Retinal pigment epithelial cell (primary cell): ENCODE data around the gene GNB1.
"Not testable (repeated sequence)": the region's sequence is repeated elsewhere in the genome, so short reads cannot be mapped to it uniquely, and the experiment has no call there.

Experiments used
- DNase-seq: peaks from one replicate; pipeline ENCODE4 v3.0.0-alpha.2; 2010; ENCODE audit warnings: low read depth
- H3K4me3 ChIP-seq: 2 replicates; pipeline ENCODE4 v1.5.1; 2011; ENCODE audit warnings: mild to moderate bottlenecking, low read length, control low read depth, moderate library complexity
- CTCF ChIP-seq: conservative IDR thresholded peaks from 2 replicates; pipeline ENCODE4 v1.5.1; 2011; ENCODE audit warnings: low read depth, low read length, control low read depth, inconsistent platforms

Gene GNB1

GRCh38 chr1:1861339-1861730, 29.6 kb downstream of the GNB1 start:
- H3K4me3 ChIP-seq, result no peak overlapping the region
- no peak for TF ChIP-seq CTCF
- no peak for DNase-seq

GRCh38 chr1:1859970-1860697, 30.8 kb downstream of the GNB1 start:
- not testable (repeated sequence) for DNase-seq, H3K4me3 ChIP-seq

GRCh38 chr1:1858382-1859086, 32.4 kb downstream of the GNB1 start:
- peak; percentile 51 for TF ChIP-seq CTCF
- DNase-seq, result peak; percentile 48
- no peak overlapping the region for H3K4me3 ChIP-seq

- no peak for TF ChIP-seq CTCF
Measured at GRCh38 chr1:1857096-1857703, 33.7 kb downstream of the GNB1 start.

GRCh38 chr1:1856161-1856560, 34.7 kb downstream of the GNB1 start:
- DNase-seq, H3K4me3 ChIP-seq: not testable (repeated sequence)

More at GRCh38 chr1:1857096-1857703, 33.7 kb downstream of the GNB1 start:
- no peak for DNase-seq
- no peak overlapping the region for H3K4me3 ChIP-seq

DNA sequence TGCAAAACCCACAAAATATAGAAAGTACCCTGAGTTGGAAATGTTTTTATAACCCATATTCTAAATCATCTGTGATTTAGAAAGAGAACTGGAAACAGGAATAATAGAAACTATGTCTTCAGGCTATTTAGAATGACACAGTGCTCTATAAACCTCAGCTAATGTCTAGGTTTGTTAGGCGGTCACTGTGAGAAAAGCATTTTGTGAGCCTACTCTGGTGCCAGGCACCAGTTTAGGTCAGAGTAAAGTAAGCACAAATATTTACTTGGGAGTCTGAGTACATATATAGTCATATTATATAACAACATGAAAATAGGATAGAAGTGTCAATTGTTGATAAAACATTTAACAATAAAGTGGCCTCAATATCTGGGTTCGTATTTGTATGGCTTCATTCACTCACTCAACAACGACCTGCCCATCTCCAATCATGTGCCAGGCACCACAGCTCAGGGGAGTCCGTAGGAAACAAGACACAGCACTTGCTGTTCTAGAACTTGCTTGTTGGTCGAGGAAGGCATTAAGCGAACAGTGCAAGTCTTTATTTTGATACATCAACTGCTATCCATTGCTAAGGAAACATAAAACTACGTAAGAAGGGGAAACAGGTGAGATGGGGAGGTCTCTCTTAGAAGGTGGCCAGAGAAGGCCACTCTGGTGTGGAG, 37.2 kb downstream of the GNB1 start:
- DNase-seq, result no peak
- no peak for TF ChIP-seq CTCF
- H3K4me3 ChIP-seq, result no peak overlapping the region

DNA sequence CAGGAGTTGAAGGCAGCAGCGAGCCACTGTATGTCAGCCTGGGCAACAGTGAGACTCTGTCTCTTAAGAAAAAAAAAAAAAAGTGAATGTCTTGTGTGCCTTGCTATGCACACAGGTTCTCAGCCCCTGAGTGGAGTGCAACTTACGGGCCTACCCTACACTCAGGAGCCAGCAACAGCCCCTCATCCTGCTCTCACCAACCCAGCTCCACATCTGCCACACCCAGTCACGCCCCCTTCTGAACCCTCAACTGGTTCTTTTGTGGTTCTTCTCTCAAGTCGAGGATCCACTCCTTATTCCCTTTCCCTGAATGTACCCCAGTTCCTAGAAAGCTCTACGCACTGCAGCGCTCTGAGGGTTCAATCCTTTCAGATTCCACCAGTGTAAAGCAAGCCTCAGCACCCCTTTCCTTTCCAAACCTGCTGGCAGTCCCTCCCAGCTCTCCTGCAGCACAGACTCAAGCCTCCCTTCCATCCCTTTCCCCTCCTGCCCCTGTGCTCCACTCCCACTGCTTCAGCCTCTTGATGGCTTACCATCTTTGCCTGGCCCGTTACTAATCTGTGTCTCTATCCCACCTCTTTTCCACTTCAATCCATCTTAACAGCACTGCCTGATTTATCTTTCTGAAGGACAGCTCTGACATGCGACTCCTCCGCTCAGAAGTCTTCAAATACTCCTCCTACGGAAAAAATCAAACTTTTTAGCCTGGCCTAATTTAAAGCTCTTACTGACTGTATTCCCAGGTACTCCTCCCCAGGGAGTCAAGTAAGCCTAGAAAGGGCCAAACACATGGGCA, 38.1 kb downstream of the GNB1 start:
- H3K4me3 ChIP-seq, result no peak overlapping the region
- no peak for TF ChIP-seq CTCF
- DNase-seq, result no peak
